IMR-90 (cell line): Measurements from ENCODE around the gene ANO10. TPM values are rescaled to one million over a fixed set of nuclear protein-coding genes. Genes with fewer than 3 reads are reported as not detected.

Experiments
- ATAC-seq: fragments of 200-7000 bp; cut with Tn5 transposase; 2 replicates; pipeline ENCODE4 v1.9.1; 2020; ENCODE audit warnings: low read depth, mild to moderate bottlenecking, moderate library complexity
- BruUV-seq: library from RNA; stranded (reverse); fragments of 400-500 nt; replicated peaks from 2 replicates; lab custom pipeline; 2021; lab: Mats Ljungman, UMichigan
- CTCF ChIA-PET: fragments of 300-600 bp; formaldehyde crosslinking; extraction: SDS; loops from one replicate; lab custom pipeline; 2021; ENCODE audit warnings: antibody characterized with exemption; lab: Yijun Ruan, JAX
- POLR2A ChIA-PET: fragments of 300-600 bp; sonication (Branson Sonifier 250); formaldehyde crosslinking; loops from one replicate; lab custom pipeline; 2022; ENCODE audit warnings: antibody characterized with exemption; ENCODE audit not compliant: unreplicated experiment; lab: Charles Lee
- DNase-seq: peaks from one replicate; pipeline ENCODE4 v3.0.0; 2013
- H2AFZ ChIP-seq: replicated peaks from 2 replicates; pipeline ENCODE3; 2013; ENCODE audit warnings: low read length, mild to moderate bottlenecking; ENCODE audit not compliant: poor library complexity
- H2AK5ac ChIP-seq: 2 replicates; pipeline ENCODE4 v1.6.1; 2013; ENCODE audit warnings: low read depth, low read length, inconsistent platforms
- H2AK9ac ChIP-seq: replicated peaks from 2 replicates; pipeline ENCODE3; 2013; ENCODE audit warnings: mild to moderate bottlenecking, low read depth, low read length, moderate library complexity; ENCODE audit not compliant: poor library complexity
- H2BK120ac ChIP-seq: 2 replicates; pipeline ENCODE4 v1.6.1; 2013; ENCODE audit warnings: low read depth, low read length, inconsistent platforms
- H2BK15ac ChIP-seq: 3 replicates; pipeline ENCODE4 v1.6.1; 2013; ENCODE audit warnings: low read depth, low read length, inconsistent platforms
- H2BK20ac ChIP-seq: 2 replicates; pipeline ENCODE4 v1.6.1; 2013; ENCODE audit warnings: low read depth, mild to moderate bottlenecking, inconsistent platforms, low read length, moderate library complexity
- H2BK5ac ChIP-seq: 2 replicates; pipeline ENCODE4 v1.6.1; 2013; ENCODE audit warnings: mild to moderate bottlenecking, low read depth, low read length, inconsistent platforms; ENCODE audit not compliant: poor library complexity, severe bottlenecking
- H3K14ac ChIP-seq: replicated peaks from 2 replicates; pipeline ENCODE4 v1.6.1; 2013; ENCODE audit warnings: low read depth, low read length, inconsistent platforms
- H3K18ac ChIP-seq: 2 replicates; pipeline ENCODE4 v1.6.1; 2013; ENCODE audit warnings: low read depth, low read length, control low read depth
- H3K23ac ChIP-seq: 2 replicates; pipeline ENCODE4 v1.6.1; 2013; ENCODE audit warnings: low read depth, low read length, inconsistent platforms
- H3K27ac ChIP-seq: 2 replicates; pipeline ENCODE4 v1.5.1; 2013; ENCODE audit warnings: mild to moderate bottlenecking, control low read depth, low read length; ENCODE audit not compliant: insufficient read depth
- H3K27me3 ChIP-seq: 2 replicates; pipeline ENCODE4 v1.6.1; 2013; ENCODE audit warnings: low read length; ENCODE audit not compliant: control insufficient read depth, insufficient read depth
- H3K36me3 ChIP-seq: 2 replicates; pipeline ENCODE4 v1.6.1; 2013; ENCODE audit warnings: low read length, mixed read lengths; ENCODE audit not compliant: control insufficient read depth, insufficient read depth
- H3K4ac ChIP-seq: 2 replicates; pipeline ENCODE4 v1.6.1; 2013; ENCODE audit warnings: low read depth, low read length, inconsistent platforms
- H3K4me1 ChIP-seq: 2 replicates; pipeline ENCODE4 v1.6.1; 2013; ENCODE audit warnings: low read length, mixed read lengths; ENCODE audit not compliant: control insufficient read depth, insufficient read depth
- H3K4me2 ChIP-seq: 2 replicates; pipeline ENCODE4 v1.6.1; 2013; ENCODE audit warnings: low read depth, mild to moderate bottlenecking, control low read depth, low read length, moderate library complexity
- H3K4me3 ChIP-seq: 2 replicates; pipeline ENCODE4 v1.5.1; 2013; ENCODE audit warnings: low read depth, mild to moderate bottlenecking, control low read depth, low read length, moderate library complexity; ENCODE audit not compliant: insufficient read depth
- H3K56ac ChIP-seq: 2 replicates; pipeline ENCODE4 v1.6.1; 2013; ENCODE audit warnings: low read length, inconsistent platforms; ENCODE audit not compliant: insufficient read depth; ENCODE audit errors: extremely low read depth
- H3K79me1 ChIP-seq, 2 experiments: 2 replicates each; pipeline ENCODE4 v1.6.1; 2013; ENCODE audit warnings: low read length in 2 of 2, inconsistent platforms in 1 of 2, low read depth in 1 of 2
- H3K9ac ChIP-seq: 2 replicates; pipeline ENCODE4 v1.6.1; 2013; ENCODE audit warnings: low read depth, low read length, control low read depth
- H3K9me1 ChIP-seq: 2 replicates; pipeline ENCODE4 v1.6.1; 2013; ENCODE audit warnings: low read length, inconsistent platforms; ENCODE audit not compliant: insufficient read depth
- H3K9me3 ChIP-seq: 2 replicates; pipeline ENCODE4 v1.6.1; 2013; ENCODE audit warnings: low read length; ENCODE audit not compliant: control insufficient read depth, insufficient read depth
- H4K20me1 ChIP-seq: 2 replicates; pipeline ENCODE4 v1.6.1; 2013; ENCODE audit warnings: low read length, inconsistent platforms; ENCODE audit not compliant: insufficient read depth
- H4K5ac ChIP-seq: 2 replicates; pipeline ENCODE4 v1.6.1; 2013; ENCODE audit warnings: mild to moderate bottlenecking, low read depth, low read length, control low read depth
- H4K8ac ChIP-seq, 2 experiments: 2 replicates each; pipeline ENCODE4 v1.6.1; 2013; ENCODE audit warnings: low read depth in 2 of 2, low read length in 2 of 2, control low read depth in 1 of 2, inconsistent platforms in 1 of 2
- H4K91ac ChIP-seq: 2 replicates; pipeline ENCODE4 v1.6.1; 2013; ENCODE audit warnings: low read depth, low read length, inconsistent platforms; ENCODE audit not compliant: insufficient read depth
- BHLHE40 ChIP-seq: fragments of 150-350 bp; IDR thresholded peaks from 2 replicates; pipeline ENCODE4 v1.6.1; 2016; ENCODE audit warnings: mild to moderate bottlenecking, low read depth, low read length
- CEBPB ChIP-seq: IDR thresholded peaks from 2 replicates; pipeline ENCODE4 v1.6.1; 2012; ENCODE audit warnings: low read depth, low read length, improper control_type of control experiment
- CHD1 ChIP-seq: IDR thresholded peaks from 2 replicates; pipeline ENCODE4 v1.6.1; 2012; ENCODE audit warnings: low read depth, low read length, improper control_type of control experiment
- CTCF ChIP-seq: conservative IDR thresholded peaks from 2 replicates; pipeline ENCODE4 v1.5.1; 2012; ENCODE audit warnings: mild to moderate bottlenecking, low read depth, low read length, improper control_type of control experiment
- ELK1 ChIP-seq: fragments of 150-350 bp; IDR thresholded peaks from 2 replicates; pipeline ENCODE4 v1.6.1; 2016; ENCODE audit warnings: low read depth, mild to moderate bottlenecking, low read length, moderate library complexity, borderline replicate concordance
- FOS ChIP-seq: fragments of 150-350 bp; IDR thresholded peaks from 2 replicates; pipeline ENCODE4 v1.6.1; 2016; ENCODE audit warnings: low read depth, low read length
- MAFK ChIP-seq: IDR thresholded peaks from 2 replicates; pipeline ENCODE4 v1.6.1; 2012; ENCODE audit warnings: low read depth, low read length, improper control_type of control experiment
- MAZ ChIP-seq: IDR thresholded peaks from 2 replicates; pipeline ENCODE4 v1.6.1; 2012; ENCODE audit warnings: low read depth, mild to moderate bottlenecking, low read length, improper control_type of control experiment, moderate library complexity, borderline replicate concordance
- MXI1 ChIP-seq: IDR thresholded peaks from 2 replicates; pipeline ENCODE4 v1.6.1; 2012; ENCODE audit warnings: low read depth, mild to moderate bottlenecking, low read length, moderate library complexity, borderline replicate concordance
- NFE2L2 ChIP-seq: fragments of 150-350 bp; IDR thresholded peaks from 2 replicates; pipeline ENCODE4 v1.6.1; 2016; ENCODE audit warnings: low read depth, mild to moderate bottlenecking, low read length
- POLR2A ChIP-seq: IDR thresholded peaks from 2 replicates; pipeline ENCODE4 v1.6.1; 2012; ENCODE audit warnings: mild to moderate bottlenecking, low read depth, low read length
- RAD21 ChIP-seq: IDR thresholded peaks from 2 replicates; pipeline ENCODE4 v1.6.1; 2012; ENCODE audit warnings: low read length, improper control_type of control experiment
- RCOR1 ChIP-seq: IDR thresholded peaks from 2 replicates; pipeline ENCODE4 v1.6.1; 2012; ENCODE audit warnings: mild to moderate bottlenecking, low read length, improper control_type of control experiment; ENCODE audit not compliant: insufficient replicate concordance
- RFX5 ChIP-seq: IDR thresholded peaks from 2 replicates; pipeline ENCODE4 v1.8.0; 2012; ENCODE audit warnings: low read depth, mild to moderate bottlenecking, low read length, moderate library complexity
- SMC3 ChIP-seq: fragments of 150-350 bp; IDR thresholded peaks from 2 replicates; pipeline ENCODE4 v1.6.1; 2016; ENCODE audit warnings: low read depth, mild to moderate bottlenecking, antibody characterized with exemption, low read length, moderate library complexity
- dilution Hi-C: fragments of 300-500 bp; cut with HindIII; formaldehyde crosslinking; loops from one replicate; pipeline ENCODE4 v1.14.3; 2018; ENCODE audit warnings: low sequenced_read_pairs; ENCODE audit not compliant: unreplicated experiment
- in situ Hi-C: fragments of 300-500 bp; cut with MboI; formaldehyde crosslinking; loops from 3 replicates; pipeline ENCODE4 v1.14.3; 2019; ENCODE audit warnings: low sequenced_read_pairs, inconsistent platforms, mixed read lengths
- intact Hi-C: fragments of 100-400 bp; cut with micrococcal nuclease; formaldehyde crosslinking; loops from 2 replicates; pipeline ENCODE4 v1.10.0; 2022
- polyA plus RNA-seq, 3 experiments: library from polyadenylated mRNA; depleted of rRNA; stranded (reverse); fragments of >200 nt; gene quantifications; 2 replicates each; pipeline ENCODE4 v1.2.3, GENCODE V29; 2012; ENCODE audit warnings: low replicate concordance in 1 of 3
- total RNA-seq: library from RNA; depleted of rRNA; stranded (reverse); fragments of >200 nt; gene quantifications from 2 replicates; pipeline ENCODE4 v1.2.3, GENCODE V29; 2012
- TF ChIP-seq, protein P1 (sequence below): fragments of 150-350 bp; IDR thresholded peaks from 2 replicates; pipeline ENCODE4 v1.6.1; 2017; ENCODE audit warnings: mild to moderate bottlenecking, antibody characterized with exemption, low read length, low read depth

Gene ANO10
- total and polyA plus RNA-seq, 2 of the 4 experiments (the other 2 are of a cell fraction) = 28.5 to 41.6 TPM

DNA sequence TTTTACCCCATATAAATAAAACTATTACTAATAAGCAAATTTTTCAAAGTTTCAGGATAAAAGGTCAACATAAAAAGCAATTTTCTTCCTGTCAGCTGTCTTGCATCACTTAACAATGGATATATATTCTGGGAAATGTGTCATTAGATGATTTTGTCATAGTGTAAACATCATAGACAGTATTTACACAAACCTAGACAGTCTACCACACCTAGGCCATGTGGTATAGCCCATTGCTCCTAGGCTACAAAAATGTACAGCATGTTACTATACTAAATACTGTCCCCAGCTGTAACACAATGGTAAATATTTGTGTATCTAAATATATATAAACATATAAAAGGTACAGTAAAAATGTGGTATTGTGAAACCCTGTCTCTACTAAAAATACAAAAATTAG, 156.7 kb downstream of the ANO10 start:
- no peak overlapping the region for H4K91ac ChIP-seq
- no peak overlapping the region for H2AFZ ChIP-seq
- H3K27ac ChIP-seq = no peak overlapping the region
- CTCF ChIA-PET = no interaction called here
- H4K20me1 ChIP-seq = no peaks in the 10 kb centered on the region
- no peak overlapping the region for H4K8ac ChIP-seq
- in situ Hi-C loops = no loop called here
- no peak overlapping the region for H2AK5ac ChIP-seq
- POLR2A ChIA-PET = no interaction called here
- no peak overlapping the region for H3K4me3 ChIP-seq
- H2AK9ac ChIP-seq = no peak overlapping the region
- H3K23ac ChIP-seq = no peak overlapping the region
- H2BK20ac ChIP-seq = no peak overlapping the region
- H4K5ac ChIP-seq = no peak overlapping the region
- DNase-seq (no peak), ATAC-seq (no peak)
- no peaks in the 10 kb centered on the region for H3K27me3 ChIP-seq
- H3K79me1 ChIP-seq = no peaks in the 10 kb centered on the region
- H2BK5ac ChIP-seq = no peak overlapping the region
- intact Hi-C loops = no loop called here
- H2BK120ac ChIP-seq = no peak overlapping the region
- dilution Hi-C loops = no loop called here
- no peak overlapping the region for H3K14ac ChIP-seq
- H3K4me2 ChIP-seq = no peak overlapping the region
- BruUV-seq = no TSS peak
- H3K9me3 ChIP-seq = no peaks in the 10 kb centered on the region
- no peak overlapping the region for H3K9ac ChIP-seq
- H3K56ac ChIP-seq = no peak overlapping the region
- TF ChIP-seq, protein P1, sequence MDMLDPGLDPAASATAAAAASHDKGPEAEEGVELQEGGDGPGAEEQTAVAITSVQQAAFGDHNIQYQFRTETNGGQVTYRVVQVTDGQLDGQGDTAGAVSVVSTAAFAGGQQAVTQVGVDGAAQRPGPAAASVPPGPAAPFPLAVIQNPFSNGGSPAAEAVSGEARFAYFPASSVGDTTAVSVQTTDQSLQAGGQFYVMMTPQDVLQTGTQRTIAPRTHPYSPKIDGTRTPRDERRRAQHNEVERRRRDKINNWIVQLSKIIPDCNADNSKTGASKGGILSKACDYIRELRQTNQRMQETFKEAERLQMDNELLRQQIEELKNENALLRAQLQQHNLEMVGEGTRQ = no peak
- TF ChIP-seq MXI1 = no peak
- no peak for TF ChIP-seq RFX5
- TF ChIP-seq SMC3 = no peak
- no peak for TF ChIP-seq NFE2L2
- TF ChIP-seq CHD1 = no peak
- TF ChIP-seq BHLHE40 = no peak
- TF ChIP-seq ELK1 = no peak
- no peak for TF ChIP-seq POLR2A
- no peak for TF ChIP-seq RCOR1
- no peak for TF ChIP-seq CTCF
- TF ChIP-seq CEBPB = no peak
- no peak for TF ChIP-seq MAZ
- TF ChIP-seq RAD21 = no peak
- TF ChIP-seq FOS = no peak
- no peak for TF ChIP-seq MAFK
- peaks cover 4% of the 10 kb centered on the region for H3K36me3 ChIP-seq
- no peak overlapping the region for H2BK15ac ChIP-seq
- no peaks in the 10 kb centered on the region for H3K4me1 ChIP-seq
- no peak overlapping the region for H3K18ac ChIP-seq
- H3K9me1 ChIP-seq = no peaks in the 10 kb centered on the region
- H3K4ac ChIP-seq = no peak overlapping the region
